SH-SY5Y (cell line): ENCODE data around the gene BTBD3.

Source experiments
- GATA2 ChIP-seq: IDR thresholded peaks from 2 replicates; pipeline ENCODE4 v1.6.1; 2011; ENCODE audit warnings: mild to moderate bottlenecking, low read depth, low read length
- GATA3 ChIP-seq: IDR thresholded peaks from 2 replicates; pipeline ENCODE4 v1.6.1; 2011; ENCODE audit warnings: low read depth, mild to moderate bottlenecking, low read length, moderate library complexity

GRCh38 chr20:11902285-11902697 lies 15.4 kb upstream of the BTBD3 start:
- TF ChIP-seq GATA3 (no peak), GATA2 (no peak)
